Measurements from ENCODE around the gene NOG. TPM values are rescaled to one million over a fixed set of nuclear protein-coding genes. Genes with fewer than 3 reads are reported as not detected.

The NOG gene
- total RNA-seq, 1 experiment from 2014 or later, result 9.2 TPM

DNA sequence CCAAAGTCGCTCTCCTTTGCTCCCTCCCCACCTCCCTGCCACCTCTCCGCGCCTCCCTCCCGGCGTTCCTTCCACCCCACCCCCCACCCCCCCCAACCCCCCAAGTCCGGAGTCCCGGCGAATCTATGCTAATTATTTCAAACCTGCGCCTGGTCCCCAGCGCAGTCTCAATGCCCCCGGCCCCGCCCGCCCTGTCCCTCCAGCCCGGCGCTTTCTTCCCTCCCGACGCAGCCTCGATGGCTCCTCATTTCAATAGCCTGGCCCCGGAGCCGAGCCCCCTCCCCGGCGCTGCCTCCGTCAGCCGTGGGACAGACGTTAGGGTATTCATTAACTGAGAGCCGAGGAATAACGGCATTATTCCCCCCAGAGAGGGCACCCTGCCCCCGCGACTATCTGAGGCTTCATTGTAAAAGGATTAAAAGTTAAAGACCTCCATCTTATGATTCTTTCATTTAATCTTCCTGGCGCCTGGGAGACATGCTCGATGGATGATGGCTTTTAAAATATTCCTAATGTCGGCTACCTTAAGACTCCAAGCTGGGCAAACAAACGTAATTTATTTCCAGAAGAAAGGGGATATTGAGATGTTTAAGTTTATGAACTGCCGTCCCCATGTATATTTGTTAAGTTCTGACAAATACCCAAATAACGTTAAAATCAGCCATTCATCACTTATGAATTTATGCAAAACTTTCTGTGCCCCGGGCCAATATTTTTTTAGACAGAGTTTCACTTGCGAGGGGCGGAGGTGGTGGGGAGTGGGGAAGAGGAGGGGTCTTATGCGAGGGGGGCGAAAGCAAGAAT is 3.4 kb downstream of the NOG start:
- in situ Hi-C loops (cut with HindIII; ENCODE audit: low pct_unique_long_range_greater_than_20kb, low sequenced_read_pairs) (no loop called here), intact Hi-C loops (cut with micrococcal nuclease; ENCODE audit: unreplicated experiment) (no loop called here)
- DNase-seq (ENCODE audit: low read depth, low spot score) (no peak), ATAC-seq (no peak)
- POLR2A ChIA-PET, result no interaction called here
- no peak overlapping the region for H3K27ac ChIP-seq (ENCODE audit: low read length)
- H3K4me1 ChIP-seq (ENCODE audit: control insufficient read depth, insufficient read depth, low read length), result peaks cover 16% of the 10 kb centered on the region
- no peaks in the 10 kb centered on the region for H3K9me3 ChIP-seq (ENCODE audit: control insufficient read depth, insufficient read depth, low read depth, low read length)
- CTCF ChIA-PET, result no interaction called here
- H3K27me3 ChIP-seq (ENCODE audit: control insufficient read depth, insufficient read depth, low read length), result peaks cover under 1% of the 10 kb centered on the region
- H3K36me3 ChIP-seq (ENCODE audit: control insufficient read depth, insufficient read depth, low read length), result no peaks in the 10 kb centered on the region
- H3K4me3 ChIP-seq (ENCODE audit: low read depth in 2 of 2, low read length in 2 of 2), result peak overlapping the region; percentile 41 to 87
- BruUV-seq (replicated peaks), result no TSS peak
- TF ChIP-seq, protein P1, sequence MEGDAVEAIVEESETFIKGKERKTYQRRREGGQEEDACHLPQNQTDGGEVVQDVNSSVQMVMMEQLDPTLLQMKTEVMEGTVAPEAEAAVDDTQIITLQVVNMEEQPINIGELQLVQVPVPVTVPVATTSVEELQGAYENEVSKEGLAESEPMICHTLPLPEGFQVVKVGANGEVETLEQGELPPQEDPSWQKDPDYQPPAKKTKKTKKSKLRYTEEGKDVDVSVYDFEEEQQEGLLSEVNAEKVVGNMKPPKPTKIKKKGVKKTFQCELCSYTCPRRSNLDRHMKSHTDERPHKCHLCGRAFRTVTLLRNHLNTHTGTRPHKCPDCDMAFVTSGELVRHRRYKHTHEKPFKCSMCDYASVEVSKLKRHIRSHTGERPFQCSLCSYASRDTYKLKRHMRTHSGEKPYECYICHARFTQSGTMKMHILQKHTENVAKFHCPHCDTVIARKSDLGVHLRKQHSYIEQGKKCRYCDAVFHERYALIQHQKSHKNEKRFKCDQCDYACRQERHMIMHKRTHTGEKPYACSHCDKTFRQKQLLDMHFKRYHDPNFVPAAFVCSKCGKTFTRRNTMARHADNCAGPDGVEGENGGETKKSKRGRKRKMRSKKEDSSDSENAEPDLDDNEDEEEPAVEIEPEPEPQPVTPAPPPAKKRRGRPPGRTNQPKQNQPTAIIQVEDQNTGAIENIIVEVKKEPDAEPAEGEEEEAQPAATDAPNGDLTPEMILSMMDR (IDR thresholded peaks at IDR 0.05), result no peak
- TF ChIP-seq POLR2AphosphoS5 (IDR thresholded peaks at IDR 0.05; ENCODE audit: low read depth, low read length) (no peak), SIN3A (IDR thresholded peaks at IDR 0.05; ENCODE audit: borderline replicate concordance, insufficient read depth, low read depth, low read length) (no peak), TCF7L2 (IDR thresholded peaks at IDR 0.05; ENCODE audit: low read depth, low read length) (no peak)
- TF ChIP-seq, protein P2, sequence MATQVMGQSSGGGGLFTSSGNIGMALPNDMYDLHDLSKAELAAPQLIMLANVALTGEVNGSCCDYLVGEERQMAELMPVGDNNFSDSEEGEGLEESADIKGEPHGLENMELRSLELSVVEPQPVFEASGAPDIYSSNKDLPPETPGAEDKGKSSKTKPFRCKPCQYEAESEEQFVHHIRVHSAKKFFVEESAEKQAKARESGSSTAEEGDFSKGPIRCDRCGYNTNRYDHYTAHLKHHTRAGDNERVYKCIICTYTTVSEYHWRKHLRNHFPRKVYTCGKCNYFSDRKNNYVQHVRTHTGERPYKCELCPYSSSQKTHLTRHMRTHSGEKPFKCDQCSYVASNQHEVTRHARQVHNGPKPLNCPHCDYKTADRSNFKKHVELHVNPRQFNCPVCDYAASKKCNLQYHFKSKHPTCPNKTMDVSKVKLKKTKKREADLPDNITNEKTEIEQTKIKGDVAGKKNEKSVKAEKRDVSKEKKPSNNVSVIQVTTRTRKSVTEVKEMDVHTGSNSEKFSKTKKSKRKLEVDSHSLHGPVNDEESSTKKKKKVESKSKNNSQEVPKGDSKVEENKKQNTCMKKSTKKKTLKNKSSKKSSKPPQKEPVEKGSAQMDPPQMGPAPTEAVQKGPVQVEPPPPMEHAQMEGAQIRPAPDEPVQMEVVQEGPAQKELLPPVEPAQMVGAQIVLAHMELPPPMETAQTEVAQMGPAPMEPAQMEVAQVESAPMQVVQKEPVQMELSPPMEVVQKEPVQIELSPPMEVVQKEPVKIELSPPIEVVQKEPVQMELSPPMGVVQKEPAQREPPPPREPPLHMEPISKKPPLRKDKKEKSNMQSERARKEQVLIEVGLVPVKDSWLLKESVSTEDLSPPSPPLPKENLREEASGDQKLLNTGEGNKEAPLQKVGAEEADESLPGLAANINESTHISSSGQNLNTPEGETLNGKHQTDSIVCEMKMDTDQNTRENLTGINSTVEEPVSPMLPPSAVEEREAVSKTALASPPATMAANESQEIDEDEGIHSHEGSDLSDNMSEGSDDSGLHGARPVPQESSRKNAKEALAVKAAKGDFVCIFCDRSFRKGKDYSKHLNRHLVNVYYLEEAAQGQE (IDR thresholded peaks at IDR 0.05; ENCODE audit: insufficient read depth in 1 of 2, low read depth in 2 of 2, low read length in 1 of 2), result no peak

DNA sequence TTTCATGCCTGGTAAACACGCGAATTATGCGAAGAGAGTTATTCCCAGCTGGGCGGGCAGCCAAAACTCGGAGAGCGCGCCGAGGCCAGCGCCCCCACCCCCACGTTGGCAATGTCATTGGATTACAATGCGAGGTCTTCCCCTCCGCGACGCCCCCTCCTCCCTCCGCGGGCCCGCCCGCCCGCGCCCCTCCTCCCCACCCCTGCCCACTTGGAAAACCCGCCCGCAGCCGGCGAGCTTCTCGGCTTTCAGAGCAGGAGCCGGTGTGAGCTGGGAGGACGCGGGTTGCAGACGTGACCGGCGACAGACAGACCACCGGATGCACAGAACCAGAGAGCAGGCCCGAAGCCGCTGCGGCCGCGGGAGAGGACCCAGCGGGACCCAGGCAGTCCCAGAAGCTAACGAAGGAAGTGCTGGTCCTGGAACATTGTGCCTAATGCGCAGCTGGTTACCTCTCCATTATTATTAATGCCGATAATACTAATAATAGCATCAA is 4.0 kb downstream of the NOG start:
- no TSS peak for BruUV-seq (replicated peaks)
- in situ Hi-C loops (cut with HindIII; ENCODE audit: low pct_unique_long_range_greater_than_20kb, low sequenced_read_pairs), result no loop called here
- ATAC-seq (no peak), DNase-seq (ENCODE audit: low read depth, low spot score) (no peak)
- no peaks in the 10 kb centered on the region for H3K36me3 ChIP-seq (ENCODE audit: control insufficient read depth, insufficient read depth, low read length)
- peak overlapping the region; percentile 36 to 67 for H3K4me3 ChIP-seq (ENCODE audit: low read depth in 2 of 2, low read length in 2 of 2)
- H3K4me1 ChIP-seq (ENCODE audit: control insufficient read depth, insufficient read depth, low read length), result peaks cover 16% of the 10 kb centered on the region
- intact Hi-C loops (cut with micrococcal nuclease; ENCODE audit: unreplicated experiment), result no loop called here
- no peak overlapping the region for H3K27ac ChIP-seq (ENCODE audit: low read length)
- CTCF ChIA-PET, result no interaction called here
- no peaks in the 10 kb centered on the region; the same call in 1 of the 2 replicates for H3K27me3 ChIP-seq (ENCODE audit: control insufficient read depth, insufficient read depth, low read length)
- POLR2A ChIA-PET, result no interaction called here
- H3K9me3 ChIP-seq (ENCODE audit: control insufficient read depth, insufficient read depth, low read depth, low read length), result no peaks in the 10 kb centered on the region
- TF ChIP-seq POLR2AphosphoS5 (IDR thresholded peaks at IDR 0.05; ENCODE audit: low read depth, low read length) (no peak), TCF7L2 (IDR thresholded peaks at IDR 0.05; ENCODE audit: low read depth, low read length) (no peak), SIN3A (IDR thresholded peaks at IDR 0.05; ENCODE audit: borderline replicate concordance, insufficient read depth, low read depth, low read length) (no peak)
- TF ChIP-seq, protein P2 (IDR thresholded peaks at IDR 0.05; ENCODE audit: insufficient read depth in 1 of 2, low read depth in 2 of 2, low read length in 1 of 2), result no peak
- TF ChIP-seq, protein P1 (IDR thresholded peaks at IDR 0.05), result no peak

Measured in Panc1 (cell line).